HG03108 (cell line): ENCODE results near the gene PPP5C.
"Not testable (repeated sequence)": the region's sequence is repeated elsewhere in the genome, so short reads cannot be mapped to it uniquely, and the experiment has no call there.

Experiments used
- ATAC-seq: cut with Tn5 transposase; IDR thresholded peaks from one replicate; pipeline ENCODE4 v1.9.1; 2021; ENCODE audit warnings: moderate library complexity; ENCODE audit not compliant: unreplicated experiment

The PPP5C gene

DNA sequence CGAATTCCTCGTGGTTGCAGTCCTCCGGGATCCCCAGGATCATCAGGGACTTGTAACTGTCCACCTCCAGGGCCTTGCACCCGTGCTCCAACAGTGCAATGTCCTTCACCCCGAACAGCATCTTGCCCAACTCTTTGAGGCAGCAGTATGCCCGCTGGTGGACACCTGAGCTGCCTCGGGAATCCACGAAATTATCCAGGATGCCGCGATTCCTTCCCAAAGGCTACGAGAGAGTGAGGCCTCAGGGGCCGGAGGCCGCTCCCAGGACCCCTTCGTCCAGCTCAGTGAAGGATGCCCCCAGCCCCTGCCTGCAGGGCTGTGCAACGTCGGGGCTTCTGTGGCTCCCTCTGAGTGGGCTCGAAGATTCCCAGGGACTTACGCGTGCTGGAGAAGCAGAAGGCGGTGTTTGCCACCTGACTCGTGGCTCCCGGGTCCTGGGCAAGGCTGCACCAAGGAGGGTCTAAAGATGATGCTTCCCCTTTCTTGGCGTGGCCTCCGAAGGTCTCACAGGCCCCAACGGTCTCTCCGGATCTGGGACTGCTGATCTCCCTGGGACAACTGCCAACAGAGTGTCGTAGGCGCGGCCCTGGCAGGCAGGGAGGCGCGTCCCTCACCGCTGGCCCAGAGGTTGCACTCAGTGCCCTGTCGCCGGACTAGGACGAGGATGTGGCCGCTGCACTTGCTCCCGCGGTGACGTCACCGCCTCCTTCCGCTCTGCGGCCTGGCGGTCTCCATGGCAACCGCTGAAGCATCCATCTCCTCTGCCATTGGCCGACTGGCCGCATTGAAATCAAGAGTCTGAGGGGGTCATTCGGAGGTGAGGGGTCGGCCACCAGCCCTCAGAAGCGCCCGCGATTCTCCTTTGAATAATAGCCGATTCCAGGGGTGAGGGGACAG lies 81.6 kb downstream of the PPP5C start, which contains the start of gene PNMA8C:
TSS of gene PNMA8C (minus strand) at position 698 of the 897 bp plus-strand sequence. CDS start at position 121, 577 bp downstream.
- no peak for ATAC-seq

DNA sequence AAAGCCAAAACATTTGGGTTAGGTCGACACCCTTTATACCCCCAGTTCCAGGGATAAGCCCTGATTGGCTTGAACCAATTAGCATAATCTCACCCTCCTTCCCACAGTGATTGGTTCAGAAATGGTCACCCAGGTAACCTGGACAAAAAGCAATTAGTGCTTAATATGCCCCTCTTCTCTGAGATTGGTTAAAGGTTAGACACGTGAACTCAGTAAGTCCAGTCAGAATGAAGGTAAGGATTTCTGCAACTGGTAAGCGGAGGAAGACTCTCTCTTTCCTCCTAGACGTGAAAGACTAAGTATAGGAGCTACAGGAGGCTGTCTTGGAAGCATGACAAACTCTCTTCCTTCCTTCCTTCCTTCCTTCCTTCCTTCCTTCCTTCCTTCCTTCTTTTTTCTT lies 83.1 kb downstream of the PPP5C start:
- ATAC-seq, result no peak

DNA sequence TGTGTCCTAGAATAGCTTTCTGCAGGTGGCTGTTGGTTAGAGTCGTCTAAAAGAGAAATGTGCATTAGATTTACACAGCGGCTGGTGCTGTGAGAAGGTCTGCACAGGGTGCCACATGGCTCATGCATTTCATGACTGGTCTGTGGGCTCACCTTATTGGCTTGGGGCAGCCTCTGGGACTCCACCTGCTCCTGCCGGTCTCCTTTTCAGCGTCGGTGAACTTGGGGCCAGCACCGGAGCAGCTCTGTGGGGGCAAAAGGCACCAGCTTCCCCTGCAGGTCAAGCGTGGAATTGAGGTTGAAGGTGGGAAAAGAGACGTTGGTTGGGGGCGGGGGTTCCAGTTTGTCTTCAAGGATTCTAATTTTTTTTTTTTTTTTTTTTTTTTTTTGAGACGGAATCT lies 84.9 kb downstream of the PPP5C start:
- ATAC-seq, result no peak

DNA sequence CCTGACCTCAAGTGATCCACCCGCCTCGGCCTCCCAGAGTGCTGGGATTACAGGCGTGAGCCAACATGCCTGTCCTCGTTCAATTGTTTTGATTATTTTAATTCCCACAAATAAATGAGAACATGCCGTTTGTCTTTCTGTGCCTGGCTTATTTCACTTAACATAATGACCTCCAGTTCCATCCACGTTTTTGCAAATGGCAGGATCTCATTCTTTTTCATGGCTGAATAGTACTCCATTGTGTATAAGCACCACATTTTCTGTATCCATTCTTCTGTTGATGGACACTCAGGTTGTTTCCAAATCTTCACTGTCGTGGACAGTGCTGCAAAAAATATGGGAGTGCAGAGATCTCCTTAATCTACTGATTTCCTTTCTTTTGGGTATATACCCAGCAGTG lies 86.6 kb downstream of the PPP5C start:
- not testable (repeated sequence) for ATAC-seq

DNA sequence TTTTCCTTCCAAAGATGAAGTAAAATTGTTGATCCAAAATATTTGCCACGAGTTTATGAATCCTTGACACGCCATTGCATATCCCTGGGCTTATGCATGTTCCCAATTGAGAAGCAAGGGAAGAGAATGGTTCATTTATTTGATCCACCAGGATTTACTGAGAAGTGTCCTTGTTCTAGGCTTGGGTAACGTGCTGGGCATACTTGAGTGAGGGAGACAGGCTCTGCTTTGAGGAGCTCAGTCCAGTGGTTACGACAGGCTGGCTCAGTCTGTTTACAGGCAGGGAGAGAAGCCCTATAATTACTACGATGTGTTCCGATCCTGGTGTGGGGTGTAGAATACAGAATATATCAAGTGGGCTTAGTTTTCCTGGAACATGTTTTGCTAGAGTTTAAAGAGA lies 88.1 kb downstream of the PPP5C start:
- ATAC-seq, result no peak

DNA sequence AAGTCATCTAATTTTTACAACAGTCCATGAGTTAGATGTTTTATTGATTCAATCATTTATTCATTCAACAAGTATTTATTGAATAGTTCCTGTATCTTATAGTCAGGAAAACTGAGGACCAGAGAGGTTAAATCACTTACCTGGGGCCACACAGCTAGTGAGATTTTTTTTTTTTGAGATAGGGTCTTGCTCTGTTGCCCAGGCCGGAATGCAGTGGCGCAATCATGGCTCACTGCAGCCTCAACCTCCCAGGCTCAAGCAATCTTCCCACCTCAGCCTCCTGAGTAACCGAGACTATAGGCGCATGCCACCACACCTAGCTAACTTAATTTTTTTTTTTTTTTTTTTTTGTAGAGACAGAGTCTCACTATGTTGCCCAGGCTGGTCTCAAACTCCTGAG lies 88.8 kb downstream of the PPP5C start:
- ATAC-seq, result not testable (repeated sequence)
